ENCODE results near the gene FSCN2. TPM values are rescaled to one million over a fixed set of nuclear protein-coding genes. Genes with fewer than 3 reads are reported as not detected.

FSCN2 gene
- total and polyA plus RNA-seq, 10 of the 15 experiments (the other 5 are each of a cell fraction or from before 2014, with no cell fraction given) = 0.12 to 2.1 (median 0.65) TPM; not detected in 3

DNA sequence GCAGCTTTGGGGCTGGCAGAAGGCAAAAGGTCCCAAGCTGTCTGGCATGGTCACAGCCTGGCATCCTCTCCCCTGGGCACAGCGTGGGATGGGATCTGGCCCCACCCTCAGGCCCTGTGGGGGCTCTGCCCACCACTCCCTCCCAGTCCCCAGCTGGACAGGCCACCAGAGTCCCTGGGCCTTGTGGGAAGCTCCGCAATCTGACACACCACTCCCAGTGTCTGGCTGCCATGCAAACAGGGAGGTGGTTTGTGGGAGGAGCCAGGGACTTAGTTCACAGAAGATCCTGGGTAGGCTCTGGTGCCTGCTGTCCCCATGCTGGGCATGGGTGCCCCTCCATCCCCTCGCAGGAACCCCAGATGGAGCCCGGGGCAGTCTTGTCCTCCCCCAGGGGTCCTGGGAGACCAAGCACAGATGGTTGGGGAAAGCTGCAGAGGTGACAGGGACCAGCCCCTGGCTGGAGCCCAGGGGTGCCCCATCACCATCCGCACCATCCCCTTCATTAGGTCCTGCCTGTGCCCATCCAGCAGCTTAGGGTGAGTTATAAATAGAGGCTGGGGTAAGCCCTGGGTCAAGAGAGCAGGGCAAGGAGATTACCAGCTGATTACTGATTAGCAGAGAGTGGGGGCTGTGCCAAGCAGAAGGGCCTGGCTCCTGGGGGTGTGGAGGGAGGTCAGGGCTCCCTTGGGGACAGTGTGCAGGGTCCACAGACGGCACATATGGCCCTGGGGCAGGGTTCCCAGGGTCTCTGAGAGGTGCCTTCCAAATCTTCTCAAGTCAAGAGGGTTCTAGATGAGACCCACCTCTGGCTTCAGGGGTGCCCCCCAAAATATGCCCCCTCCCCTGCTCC, 6.2 kb downstream of the FSCN2 start (continued):
- TF ChIP-seq JUNB (IDR thresholded peaks at IDR 0.05) = no peak
- no peak for TF ChIP-seq BACH1 (IDR thresholded peaks at IDR 0.05; ENCODE audit: borderline replicate concordance)

DNA sequence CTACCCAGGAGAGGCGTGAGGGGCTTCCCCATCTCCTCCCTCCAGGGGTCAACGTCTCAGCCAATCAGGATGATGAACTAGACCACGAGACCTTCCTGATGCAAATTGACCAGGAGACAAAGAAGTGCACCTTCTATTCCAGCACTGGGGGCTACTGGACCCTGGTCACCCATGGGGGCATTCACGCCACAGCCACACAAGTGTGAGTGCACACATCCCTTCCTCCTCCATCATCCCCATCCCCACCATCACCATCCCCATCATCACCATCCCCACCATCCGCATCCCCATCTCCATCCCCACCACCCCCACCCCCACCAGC, 6.8 kb downstream of the FSCN2 start:
- Histone ChIP-seq H3K79me2 (ENCODE audit: control insufficient read depth, insufficient read depth, low read length) (no peaks in the 10 kb centered on the region), H2AFZ (ENCODE audit: control insufficient read depth, low read depth, low read length) (no peak overlapping the region), H3K36me3 (ENCODE audit: control insufficient read depth in 2 of 2, insufficient read depth in 2 of 2, low read length in 1 of 2) (peaks cover 0 to 3% of the 10 kb centered on the region in 2 experiments; a peak in 1 of 4 replicates), H3K9ac (ENCODE audit: control insufficient read depth, insufficient read depth, low read length) (no peak overlapping the region), H3K4me2 (ENCODE audit: control insufficient read depth, insufficient read depth) (no peak overlapping the region), H3K4me1 (ENCODE audit: control insufficient read depth, insufficient read depth, low read length) (no peaks in the 10 kb centered on the region), H3K27ac (ENCODE audit: control insufficient read depth, insufficient read depth) (no peak overlapping the region), H3K4me3 (no peak overlapping the region), H3K9me3 (replicated peaks; ENCODE audit: control insufficient read depth, insufficient read depth, low read length) (no peaks in the 10 kb centered on the region), H3K27me3 (replicated peaks in 1 of 2; ENCODE audit: control insufficient read depth in 2 of 2, insufficient read depth in 2 of 2, low read length in 1 of 2) (no peaks in the 10 kb centered on the region; a peak in 2 of 4 replicates), H4K20me1 (ENCODE audit: control insufficient read depth, insufficient read depth) (no peaks in the 10 kb centered on the region)
- ChIA-PET POLR2A (no interaction called here), CTCF (no interaction called here), SMC1A (ENCODE audit: uncharacterized antibody, unreplicated experiment) (no interaction called here), RAD21 (ENCODE audit: unreplicated experiment) (no interaction called here)
- ATAC-seq (no peak), DNase-seq (ENCODE audit: low read depth, low spot score) (no peak), FAIRE-seq (no peak)
- in situ Hi-C loops (cut with MboI) (no loop called here), intact Hi-C loops (cut with micrococcal nuclease; ENCODE audit: unreplicated experiment) (no loop called here)
- 25% methylated on average over 4 of the region's 5 CpGs for WGBS (ENCODE audit: insufficient coverage, insufficient replicate concordance, low lambda C conversion rate, missing lambda C conversion rate)
- TF ChIP-seq HDAC6 (IDR thresholded peaks at IDR 0.05; ENCODE audit: unreplicated experiment) = no peak
- no peak for TF ChIP-seq SMAD5 (IDR thresholded peaks at IDR 0.05; ENCODE audit: low read depth)
- TF ChIP-seq KDM1A (IDR thresholded peaks at IDR 0.05; ENCODE audit: borderline replicate concordance) = no peak
- BruUV-seq (replicated peaks) = no TSS peak

All from GM12878 (cell line).